AG10803 (cell line): Measurements from ENCODE around the gene LPP.

ENCODE experiments used
- DNase-seq: peaks from one replicate; pipeline ENCODE4 v3.0.0; 2010; ENCODE audit warnings: low read depth
- H3K4me3 ChIP-seq: 2 replicates; pipeline ENCODE4 v1.5.1; 2011; ENCODE audit warnings: mild to moderate bottlenecking, low read length, control low read depth
- CTCF ChIP-seq: conservative IDR thresholded peaks from 2 replicates; pipeline ENCODE4 v1.5.1; 2011; ENCODE audit warnings: mild to moderate bottlenecking, low read length, control low read depth, inconsistent platforms

LPP gene

GRCh38 chr3:188455748-188456147, 301.8 kb downstream of the LPP start:
- TF ChIP-seq CTCF, result no peak
- DNase-seq, result no peak
- no peak overlapping the region for H3K4me3 ChIP-seq

GRCh38 chr3:188458756-188459155, 304.8 kb downstream of the LPP start:
- DNase-seq, result peak; percentile 63
- no peak for TF ChIP-seq CTCF
- no peak overlapping the region for H3K4me3 ChIP-seq

GRCh38 chr3:188465311-188465710, 311.4 kb downstream of the LPP start:
- no peak for DNase-seq
- no peak for TF ChIP-seq CTCF
- no peak overlapping the region for H3K4me3 ChIP-seq

GRCh38 chr3:188468196-188468595, 314.2 kb downstream of the LPP start:
- DNase-seq, result peak; percentile 49
- no peak overlapping the region for H3K4me3 ChIP-seq
- TF ChIP-seq CTCF, result no peak

GRCh38 chr3:188468662-188469061, 314.7 kb downstream of the LPP start:
- H3K4me3 ChIP-seq, result no peak overlapping the region
- no peak for TF ChIP-seq CTCF
- DNase-seq, result peak; percentile 64

- H3K4me3 ChIP-seq, result no peak overlapping the region
- DNase-seq, result peak; percentile 78
- TF ChIP-seq CTCF, result no peak
Observed at GRCh38 chr3:188469228-188469885, 315.4 kb downstream of the LPP start.

- DNase-seq, result no peak
- TF ChIP-seq CTCF, result no peak
- H3K4me3 ChIP-seq, result no peak overlapping the region
Observed at GRCh38 chr3:188470508-188471130, 316.7 kb downstream of the LPP start.
